PC-3 (cell line): ENCODE data around the gene KIF25.

Experiments used
- CTCF ChIP-seq: fragments of 300-600 bp; sonication (generic); conservative IDR thresholded peaks from 2 replicates; pipeline ENCODE4 v1.5.1; 2017; ENCODE audit warnings: antibody characterized with exemption, low read depth, mild to moderate bottlenecking, low read length
- EZH2 ChIP-seq: fragments of 300-600 bp; sonication (generic); IDR thresholded peaks from one replicate; pipeline ENCODE4 v1.6.1; 2017; ENCODE audit warnings: antibody characterized with exemption, mild to moderate bottlenecking, low read length; ENCODE audit not compliant: unreplicated experiment
- EZH2phosphoT487 ChIP-seq: fragments of 300-600 bp; sonication (generic); IDR thresholded peaks from 2 replicates; pipeline ENCODE4 v1.6.1; 2018; ENCODE audit warnings: mild to moderate bottlenecking, antibody characterized with exemption, low read length, borderline replicate concordance

- TF ChIP-seq EZH2, result no peak
- no peak for TF ChIP-seq CTCF
- no peak for TF ChIP-seq EZH2phosphoT487
Observed at GRCh38 chr6:168017629-168018028, 20.2 kb downstream of the KIF25 start.
